GM13977 (cell line): ENCODE data around the gene FCN3.
A peak's percentile ranks its signal among the peaks of the same experiment; 100 is the strongest.

Experiments used
- DNase-seq: peaks from one replicate; pipeline ENCODE4 v3.0.0; 2012; ENCODE audit warnings: low spot score
- CTCF ChIP-seq: IDR thresholded peaks from 2 replicates; pipeline ENCODE4 v1.5.1; 2012; ENCODE audit warnings: mild to moderate bottlenecking, control low read depth; ENCODE audit not compliant: insufficient read depth; ENCODE audit errors: extremely low read depth, missing control alignments
- in situ Hi-C: fragments of 300-500 bp; cut with MboI; formaldehyde crosslinking; loops from one replicate; pipeline ENCODE4 v1.12.0; 2022; ENCODE audit warnings: low sequenced_read_pairs, low pct_unique_long_range_greater_than_20kb, mixed read lengths, inconsistent platforms; ENCODE audit not compliant: unreplicated experiment

Gene FCN3

GRCh38 chr1:27338751-27339150 lies 35.9 kb downstream of the FCN3 start:
- no peak for DNase-seq
- in situ Hi-C loops, result no loop called here
- TF ChIP-seq CTCF, result no peak

- in situ Hi-C loops, result no loop called here
- TF ChIP-seq CTCF, result no peak
- DNase-seq, result no peak
These were observed 37.9 kb downstream of the FCN3 start for GRCh38 chr1:27336756-27337155.

GRCh38 chr1:27335506-27336422 lies 38.9 kb downstream of the FCN3 start:
- no peak for TF ChIP-seq CTCF
- no peak for DNase-seq
- in situ Hi-C loops, result no loop called here

GRCh38 chr1:27333717-27334279 lies 40.8 kb downstream of the FCN3 start:
- TF ChIP-seq CTCF, result no peak
- in situ Hi-C loops, result no loop called here
- no peak for DNase-seq

GRCh38 chr1:27332536-27333281 lies 41.9 kb downstream of the FCN3 start:
- peak; percentile 80 for DNase-seq
- in situ Hi-C loops, result no loop called here
- peak; percentile 82 for TF ChIP-seq CTCF

- no peak for TF ChIP-seq CTCF
- in situ Hi-C loops, result no loop called here
These were observed 42.7 kb downstream of the FCN3 start for GRCh38 chr1:27331922-27332321.

More at GRCh38 chr1:27331922-27332321, 42.7 kb downstream of the FCN3 start:
- DNase-seq, result no peak
